GM12873 (cell line): Measurements from ENCODE around the gene MDM4.

ENCODE experiments used
- CTCF ChIP-seq: IDR thresholded peaks from 2 replicates; pipeline ENCODE4 v1.5.1; 2012; ENCODE audit warnings: low read depth, mild to moderate bottlenecking, moderate library complexity, low read length, control low read depth; ENCODE audit not compliant: insufficient read depth; ENCODE audit errors: missing control alignments

The MDM4 gene

GRCh38 chr1:204602871-204603542, 86.8 kb downstream of the MDM4 start:
- TF ChIP-seq CTCF, result no peak

GRCh38 chr1:204605791-204606190, 89.6 kb downstream of the MDM4 start:
- no peak for TF ChIP-seq CTCF
